Measurements from ENCODE around the gene AFAP1L1.

The AFAP1L1 gene

GRCh38 chr5:149367249-149367971, 95.8 kb downstream of the AFAP1L1 start:
- no peak overlapping the region for H3K4me3 ChIP-seq (ENCODE audit: low read depth in 1 of 2, low read length in 1 of 2)
- peak overlapping the region; percentile 51 for H3K27ac ChIP-seq
- peak; percentile 65 for TF ChIP-seq CTCF (IDR thresholded peaks at IDR 0.05)

GRCh38 chr5:149367972-149368645, 96.5 kb downstream of the AFAP1L1 start:
- H3K9me3 ChIP-seq = no peaks in the 10 kb centered on the region
- H3K4me1 ChIP-seq (ENCODE audit: control insufficient read depth in 1 of 2, insufficient read depth in 1 of 2, low read depth in 1 of 2, low read length in 1 of 2) = peaks cover 8 to 17% of the 10 kb centered on the region in 2 experiments
- no peaks in the 10 kb centered on the region for H3K36me3 ChIP-seq
- no peak overlapping the region for H3K27ac ChIP-seq
- H3K4me3 ChIP-seq (ENCODE audit: low read depth in 1 of 2, low read length in 1 of 2) = no peak overlapping the region
- TF ChIP-seq CTCF (IDR thresholded peaks at IDR 0.05) = no peak
- no peaks in the 10 kb centered on the region for H3K27me3 ChIP-seq

More at GRCh38 chr5:149367249-149367971, 95.8 kb downstream of the AFAP1L1 start:
- Histone ChIP-seq H3K27me3 (no peaks in the 10 kb centered on the region), H3K4me1 (ENCODE audit: control insufficient read depth in 1 of 2, insufficient read depth in 1 of 2, low read depth in 1 of 2, low read length in 1 of 2) (peaks cover 8 to 24% of the 10 kb centered on the region in 2 experiments), H3K36me3 (no peaks in the 10 kb centered on the region), H3K9me3 (no peaks in the 10 kb centered on the region)

- no peak for TF ChIP-seq CTCF (IDR thresholded peaks at IDR 0.05)
- Histone ChIP-seq H3K36me3 (no peaks in the 10 kb centered on the region), H3K9me3 (no peaks in the 10 kb centered on the region), H3K4me1 (ENCODE audit: control insufficient read depth in 1 of 2, insufficient read depth in 1 of 2, low read depth in 1 of 2, low read length in 1 of 2) (peaks cover 8 to 10% of the 10 kb centered on the region in 2 experiments), H3K4me3 (ENCODE audit: low read depth in 1 of 2, low read length in 1 of 2) (no peak overlapping the region), H3K27me3 (no peaks in the 10 kb centered on the region), H3K27ac (no peak overlapping the region)
These were observed 99.2 kb downstream of the AFAP1L1 start for GRCh38 chr5:149370878-149371277.

GRCh38 chr5:149371296-149371962, 99.8 kb downstream of the AFAP1L1 start:
- H3K27me3 ChIP-seq = no peaks in the 10 kb centered on the region
- H3K36me3 ChIP-seq = no peaks in the 10 kb centered on the region
- H3K4me3 ChIP-seq (ENCODE audit: low read depth in 1 of 2, low read length in 1 of 2) = no peak overlapping the region
- no peak overlapping the region for H3K27ac ChIP-seq
- H3K4me1 ChIP-seq (ENCODE audit: control insufficient read depth in 1 of 2, insufficient read depth in 1 of 2, low read depth in 1 of 2, low read length in 1 of 2) = peaks cover 8 to 10% of the 10 kb centered on the region in 2 experiments
- H3K9me3 ChIP-seq = no peaks in the 10 kb centered on the region
- peak; percentile 75 for TF ChIP-seq CTCF (IDR thresholded peaks at IDR 0.05)

- no peaks in the 10 kb centered on the region for H3K9me3 ChIP-seq
- peaks cover 5% of the 10 kb centered on the region in 2 experiments for H3K4me1 ChIP-seq (ENCODE audit: control insufficient read depth in 1 of 2, insufficient read depth in 1 of 2, low read depth in 1 of 2, low read length in 1 of 2)
- no peak for TF ChIP-seq CTCF (IDR thresholded peaks at IDR 0.05)
- no peak overlapping the region for H3K4me3 ChIP-seq (ENCODE audit: low read depth in 1 of 2, low read length in 1 of 2)
- H3K27me3 ChIP-seq = no peaks in the 10 kb centered on the region
- H3K27ac ChIP-seq = no peak overlapping the region
- H3K36me3 ChIP-seq = no peaks in the 10 kb centered on the region
These were observed 100.6 kb downstream of the AFAP1L1 start for GRCh38 chr5:149372076-149372795.

Data from neutrophil (primary cell).